GM12874 (cell line): ENCODE measurements around the gene ATP9B.

Experiments used
- TF ChIP-seq, protein P1 (sequence below): IDR thresholded peaks from 2 replicates; pipeline ENCODE4 v1.5.1; 2011; ENCODE audit warnings: low read depth, mild to moderate bottlenecking, control low read depth, low read length, moderate library complexity; ENCODE audit not compliant: insufficient read depth

Gene ATP9B

DNA sequence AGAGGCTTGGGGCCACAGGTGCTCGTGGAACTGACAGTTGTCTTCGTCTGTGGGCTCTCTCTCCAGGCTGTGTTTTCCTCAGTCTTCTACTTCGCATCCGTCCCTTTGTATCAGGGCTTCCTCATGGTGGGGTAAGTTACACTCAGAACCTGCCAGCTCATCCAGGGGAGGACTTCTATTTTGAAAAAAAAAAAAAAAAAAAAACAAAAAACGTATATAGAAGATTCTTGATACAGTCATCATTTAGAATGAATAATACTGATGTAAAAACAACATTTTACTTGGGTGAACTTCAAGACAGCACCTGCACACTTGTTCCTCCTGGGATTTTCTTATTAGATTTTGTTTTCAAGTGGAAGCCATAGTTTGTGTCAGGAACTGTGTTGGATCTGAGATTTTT lies 278.9 kb downstream of the ATP9B start:
- TF ChIP-seq, protein P1, sequence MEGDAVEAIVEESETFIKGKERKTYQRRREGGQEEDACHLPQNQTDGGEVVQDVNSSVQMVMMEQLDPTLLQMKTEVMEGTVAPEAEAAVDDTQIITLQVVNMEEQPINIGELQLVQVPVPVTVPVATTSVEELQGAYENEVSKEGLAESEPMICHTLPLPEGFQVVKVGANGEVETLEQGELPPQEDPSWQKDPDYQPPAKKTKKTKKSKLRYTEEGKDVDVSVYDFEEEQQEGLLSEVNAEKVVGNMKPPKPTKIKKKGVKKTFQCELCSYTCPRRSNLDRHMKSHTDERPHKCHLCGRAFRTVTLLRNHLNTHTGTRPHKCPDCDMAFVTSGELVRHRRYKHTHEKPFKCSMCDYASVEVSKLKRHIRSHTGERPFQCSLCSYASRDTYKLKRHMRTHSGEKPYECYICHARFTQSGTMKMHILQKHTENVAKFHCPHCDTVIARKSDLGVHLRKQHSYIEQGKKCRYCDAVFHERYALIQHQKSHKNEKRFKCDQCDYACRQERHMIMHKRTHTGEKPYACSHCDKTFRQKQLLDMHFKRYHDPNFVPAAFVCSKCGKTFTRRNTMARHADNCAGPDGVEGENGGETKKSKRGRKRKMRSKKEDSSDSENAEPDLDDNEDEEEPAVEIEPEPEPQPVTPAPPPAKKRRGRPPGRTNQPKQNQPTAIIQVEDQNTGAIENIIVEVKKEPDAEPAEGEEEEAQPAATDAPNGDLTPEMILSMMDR: no peak

DNA sequence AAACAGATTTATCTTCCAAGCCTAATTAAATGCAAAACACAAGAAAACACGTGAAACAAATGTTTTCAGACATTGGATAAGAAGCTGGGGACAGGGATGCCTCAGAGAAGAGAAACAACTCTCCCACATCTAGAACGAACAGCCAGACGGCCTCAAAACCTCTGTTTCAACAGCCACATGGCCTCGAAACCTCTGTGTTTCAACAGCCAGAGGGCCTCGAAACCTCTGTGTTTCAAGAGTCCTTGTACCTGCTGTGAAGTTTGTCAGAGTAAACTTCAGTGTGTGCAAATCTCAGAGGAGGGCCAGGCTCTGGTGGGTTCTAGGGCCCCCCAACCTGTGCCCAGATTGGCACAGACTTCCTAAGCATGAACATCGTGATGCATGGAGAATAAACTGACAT lies 283.2 kb downstream of the ATP9B start:
- TF ChIP-seq, protein P1: no peak

DNA sequence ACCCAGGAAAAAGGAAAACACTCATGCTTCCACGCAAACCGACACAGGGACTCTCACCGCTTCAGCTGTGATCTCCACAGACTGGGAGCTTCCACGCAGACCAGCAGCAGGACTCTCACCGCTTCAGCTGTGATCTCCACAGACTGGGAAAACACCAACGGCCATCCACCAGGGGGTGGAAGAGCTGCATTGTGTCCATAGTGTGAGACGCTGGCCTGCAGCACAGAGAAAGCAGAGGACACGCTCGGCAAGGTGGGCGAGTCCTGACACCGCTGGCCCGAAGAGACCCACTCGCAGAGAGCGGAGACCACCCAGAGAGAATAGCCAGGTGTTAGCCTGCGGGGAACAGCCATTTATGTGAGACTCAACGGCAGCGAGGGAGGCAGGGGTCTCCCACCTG lies 284.1 kb downstream of the ATP9B start:
- TF ChIP-seq, protein P1: no peak

DNA sequence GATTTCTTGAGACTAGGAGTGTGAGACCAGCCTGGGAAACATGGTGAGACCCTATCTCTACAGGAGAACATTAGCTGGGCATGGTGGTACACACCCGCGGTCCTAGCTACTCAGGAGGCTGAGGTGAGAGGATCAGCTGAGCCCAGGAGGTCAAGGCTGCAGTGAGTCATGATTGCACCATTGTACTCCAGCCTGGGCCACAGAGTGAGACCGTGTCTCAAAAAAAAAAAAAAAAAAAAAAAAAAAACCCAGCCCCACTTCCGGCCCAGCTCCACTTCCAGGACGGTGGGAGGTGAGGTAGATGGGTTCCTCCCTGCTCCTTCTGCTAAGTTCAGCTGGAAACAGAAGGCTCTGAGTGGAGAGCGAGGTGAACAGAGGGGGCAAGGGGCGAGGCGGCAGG lies 285.2 kb downstream of the ATP9B start:
- TF ChIP-seq, protein P1: no peak

DNA sequence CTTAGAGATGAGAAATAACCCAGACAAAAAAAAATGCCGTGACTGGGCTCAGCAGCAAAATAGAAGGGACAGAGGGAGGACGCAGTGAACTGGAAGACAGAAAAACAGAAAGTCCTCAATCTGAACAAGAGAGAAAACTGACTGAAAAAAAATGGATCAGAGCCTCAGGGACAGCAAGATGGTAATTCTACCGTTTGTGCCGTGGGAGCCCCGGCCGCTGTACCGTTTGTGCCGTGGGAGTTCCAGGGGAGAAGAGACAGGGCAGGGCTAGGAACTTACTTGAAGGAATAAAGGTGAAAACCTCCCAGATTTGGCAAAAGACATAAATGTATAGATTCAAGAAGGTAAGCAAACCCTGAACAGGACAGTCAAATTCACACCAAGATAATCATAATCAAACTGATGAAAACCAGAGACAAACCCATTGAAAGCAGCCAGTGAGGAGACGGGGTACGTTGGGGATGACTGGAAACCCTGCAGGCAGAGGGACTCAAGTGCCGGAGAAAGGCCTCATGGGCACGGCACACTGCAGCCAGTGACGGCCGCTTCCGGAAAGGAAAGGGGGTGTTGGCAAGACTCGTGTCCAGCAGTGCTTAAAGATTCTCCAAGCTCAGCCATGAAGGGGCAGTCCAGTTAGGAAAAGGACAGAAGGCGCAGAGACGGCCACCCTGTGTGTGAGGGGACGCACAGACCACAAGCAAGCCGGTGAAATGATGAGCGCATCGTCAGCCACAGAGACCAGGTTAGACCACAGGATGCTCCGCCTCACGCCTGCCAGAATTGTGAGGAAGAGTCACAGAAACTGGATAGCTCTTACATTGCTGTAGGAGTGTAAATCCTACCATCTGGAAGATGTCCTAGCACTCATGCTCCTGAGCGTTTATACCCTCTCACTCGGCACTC lies 286.5 kb downstream of the ATP9B start:
- TF ChIP-seq, protein P1: no peak

DNA sequence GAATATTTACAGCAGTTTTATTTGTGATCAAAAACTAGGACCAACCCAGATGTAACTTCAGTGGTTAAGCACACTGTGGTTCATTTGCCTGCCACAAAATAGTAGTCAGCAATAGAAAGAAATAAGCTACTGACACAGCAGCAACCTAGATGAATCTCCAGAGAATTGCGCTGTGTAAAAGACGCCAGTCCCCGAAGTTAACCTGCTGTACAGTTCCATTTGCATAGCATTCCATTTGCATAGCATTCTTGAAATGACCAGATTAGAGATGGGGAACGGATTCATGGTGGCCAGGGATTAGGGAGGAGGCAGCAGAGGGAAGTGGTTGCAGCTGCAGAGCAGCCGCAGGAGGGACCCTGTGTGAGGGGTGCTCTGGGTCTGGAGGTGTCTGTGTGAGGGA lies 287.2 kb downstream of the ATP9B start:
- TF ChIP-seq, protein P1: no peak

DNA sequence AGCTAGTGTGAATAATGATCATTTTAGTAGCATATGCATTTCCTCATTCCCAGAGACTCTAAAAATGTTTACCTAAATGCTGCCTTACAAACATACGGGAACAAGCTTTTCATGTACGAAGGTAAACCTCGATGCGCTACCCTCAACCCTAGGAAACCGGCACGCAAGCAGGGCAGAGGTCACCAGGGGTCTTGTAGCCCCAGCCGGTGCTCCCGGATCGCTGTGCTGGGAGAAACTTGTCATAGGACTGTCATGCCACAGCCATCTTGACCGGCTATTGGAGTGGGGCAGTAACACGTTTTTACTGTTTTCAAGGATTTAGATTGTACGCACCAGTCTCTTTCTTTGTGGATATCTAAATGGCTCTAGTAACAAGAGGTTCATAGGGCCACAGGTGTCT lies 291.7 kb downstream of the ATP9B start:
- TF ChIP-seq, protein P1: no peak
